Measurements from ENCODE around the gene SLC2A8.
A peak's percentile ranks its signal among the peaks of the same experiment; 100 is the strongest.

The SLC2A8 gene

DNA sequence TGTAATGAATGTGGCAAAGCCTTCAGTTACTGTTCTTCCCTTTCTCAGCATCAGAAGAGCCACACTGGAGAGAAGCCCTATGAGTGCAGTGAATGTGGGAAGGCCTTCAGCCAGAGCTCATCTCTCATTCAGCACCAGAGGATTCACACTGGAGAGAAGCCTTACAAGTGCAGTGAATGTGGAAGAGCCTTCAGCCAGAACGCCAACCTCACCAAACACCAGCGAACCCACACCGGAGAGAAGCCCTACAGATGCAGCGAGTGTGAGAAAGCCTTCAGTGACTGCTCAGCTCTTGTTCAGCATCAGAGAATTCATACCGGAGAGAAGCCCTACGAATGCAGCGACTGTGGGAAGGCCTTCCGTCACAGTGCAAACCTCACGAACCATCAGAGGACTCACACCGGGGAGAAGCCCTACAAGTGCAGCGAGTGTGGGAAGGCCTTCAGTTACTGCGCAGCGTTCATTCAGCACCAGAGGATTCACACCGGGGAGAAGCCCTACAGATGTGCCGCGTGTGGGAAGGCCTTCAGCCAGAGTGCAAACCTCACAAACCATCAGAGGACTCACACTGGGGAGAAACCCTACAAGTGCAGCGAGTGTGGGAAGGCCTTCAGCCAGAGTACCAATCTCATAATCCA, 47.4 kb downstream of the SLC2A8 start:
- DNase-seq: no peak

DNA sequence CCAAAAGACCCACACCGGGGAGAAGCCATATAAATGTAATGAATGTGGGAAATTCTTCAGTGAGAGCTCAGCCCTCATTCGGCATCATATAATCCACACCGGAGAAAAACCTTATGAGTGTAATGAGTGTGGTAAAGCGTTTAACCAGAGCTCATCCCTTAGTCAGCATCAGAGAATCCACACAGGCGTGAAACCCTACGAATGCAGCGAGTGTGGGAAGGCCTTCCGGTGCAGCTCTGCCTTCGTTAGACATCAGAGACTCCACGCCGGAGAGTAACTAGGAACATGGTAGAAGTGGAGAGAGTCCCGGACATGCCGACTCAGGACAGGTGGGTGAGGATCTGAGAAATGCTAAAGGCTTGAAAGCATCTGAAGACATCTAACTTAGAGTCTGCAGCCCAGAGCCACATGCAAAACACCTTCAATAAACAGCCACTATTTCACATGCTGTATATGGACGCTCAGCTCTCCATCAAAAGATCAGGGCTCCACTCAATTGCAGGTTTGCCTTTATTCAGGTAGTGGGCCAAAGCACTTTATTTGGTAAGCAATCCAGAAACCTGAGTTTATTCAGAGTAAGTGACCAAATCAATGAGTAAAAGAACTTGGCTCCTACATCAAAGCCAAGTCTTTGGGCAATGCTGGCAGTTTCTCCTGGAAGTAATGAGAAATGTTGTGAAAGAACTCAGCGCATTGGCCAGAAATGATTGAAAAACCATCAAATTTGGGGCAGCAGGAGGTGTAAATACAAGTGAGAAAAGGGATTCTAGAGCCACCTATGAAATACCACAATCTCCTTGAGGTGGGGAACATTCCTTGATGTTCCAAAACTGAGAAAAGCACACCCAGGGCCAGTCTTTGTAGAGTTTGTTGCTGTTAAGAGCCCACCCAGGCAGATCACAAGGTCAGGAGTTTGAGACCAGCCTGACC, 48.2 kb downstream of the SLC2A8 start:
- DNase-seq: no peak

DNA sequence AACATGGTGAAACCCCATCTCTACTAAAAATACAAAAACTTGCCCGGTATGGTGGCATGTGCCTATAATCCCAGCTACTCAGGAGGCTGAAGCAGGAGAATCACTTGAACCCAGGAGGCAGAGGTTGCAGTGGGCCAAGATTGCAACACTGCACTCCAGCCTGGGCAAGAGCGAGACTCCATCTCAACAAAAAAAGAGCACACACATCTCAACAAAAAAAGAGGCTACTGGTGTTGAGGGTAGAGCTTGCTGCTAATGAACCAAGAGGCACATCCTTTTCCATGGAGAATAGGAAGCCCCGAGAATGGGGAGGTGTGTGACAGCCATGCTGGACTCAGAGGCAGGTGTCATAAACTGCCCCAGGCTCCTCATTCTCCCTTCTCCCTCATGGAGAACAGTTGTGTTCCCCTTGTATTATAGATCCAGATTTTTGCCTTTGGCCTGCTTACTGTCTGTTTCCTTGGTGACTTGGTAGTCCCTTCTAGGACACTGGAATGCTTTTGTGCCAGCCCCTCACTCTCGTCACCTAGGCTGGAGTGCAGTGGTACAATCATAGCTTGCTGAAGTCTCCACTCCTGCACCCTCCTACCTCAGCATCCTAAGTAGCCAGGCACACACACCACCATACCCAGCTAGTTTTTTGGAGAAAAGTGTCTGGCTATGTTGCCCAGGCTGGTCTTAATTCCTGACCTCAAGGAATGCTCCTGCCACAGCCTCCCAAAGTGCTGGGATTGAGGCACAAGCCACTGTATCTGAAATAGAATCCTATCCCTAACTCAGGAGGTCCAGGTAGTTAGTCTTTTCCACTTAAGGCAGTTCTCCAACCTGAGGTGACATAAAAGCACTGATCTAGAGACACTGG, 49.1 kb downstream of the SLC2A8 start:
- no peak for DNase-seq

DNA sequence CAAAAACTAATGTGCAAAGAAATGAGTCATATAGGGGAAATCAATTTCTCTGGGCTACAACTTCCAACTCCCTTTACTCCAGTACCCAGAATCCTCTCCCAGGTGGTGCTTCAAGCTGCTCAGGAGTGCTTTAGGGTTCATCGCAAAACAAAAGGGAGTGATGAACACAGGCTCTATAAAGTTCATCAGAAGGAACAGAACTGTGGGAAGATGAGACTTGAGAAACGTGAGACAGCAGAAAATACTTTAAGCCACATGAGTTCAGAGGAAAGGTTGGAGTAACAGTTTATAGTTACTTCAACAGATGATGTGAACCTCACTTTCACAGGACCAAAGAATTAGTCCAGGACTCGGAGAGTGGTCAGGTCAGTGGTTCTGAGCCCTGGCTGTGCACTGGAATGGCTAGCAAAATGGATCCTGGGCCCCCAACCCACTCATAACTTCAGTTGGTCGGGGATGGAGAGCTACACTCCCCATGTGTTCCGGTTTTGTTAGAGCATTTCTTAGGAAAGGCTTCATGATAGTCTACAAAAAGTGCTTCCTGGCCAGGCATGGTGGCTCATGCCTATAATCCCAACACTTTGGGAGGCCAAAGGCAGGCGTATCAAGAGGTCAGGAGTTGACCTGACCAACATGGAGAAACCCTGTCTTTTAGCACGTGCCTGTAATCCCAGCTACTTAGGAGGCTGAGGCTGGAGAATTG, 49.9 kb downstream of the SLC2A8 start:
- no peak for DNase-seq

DNA sequence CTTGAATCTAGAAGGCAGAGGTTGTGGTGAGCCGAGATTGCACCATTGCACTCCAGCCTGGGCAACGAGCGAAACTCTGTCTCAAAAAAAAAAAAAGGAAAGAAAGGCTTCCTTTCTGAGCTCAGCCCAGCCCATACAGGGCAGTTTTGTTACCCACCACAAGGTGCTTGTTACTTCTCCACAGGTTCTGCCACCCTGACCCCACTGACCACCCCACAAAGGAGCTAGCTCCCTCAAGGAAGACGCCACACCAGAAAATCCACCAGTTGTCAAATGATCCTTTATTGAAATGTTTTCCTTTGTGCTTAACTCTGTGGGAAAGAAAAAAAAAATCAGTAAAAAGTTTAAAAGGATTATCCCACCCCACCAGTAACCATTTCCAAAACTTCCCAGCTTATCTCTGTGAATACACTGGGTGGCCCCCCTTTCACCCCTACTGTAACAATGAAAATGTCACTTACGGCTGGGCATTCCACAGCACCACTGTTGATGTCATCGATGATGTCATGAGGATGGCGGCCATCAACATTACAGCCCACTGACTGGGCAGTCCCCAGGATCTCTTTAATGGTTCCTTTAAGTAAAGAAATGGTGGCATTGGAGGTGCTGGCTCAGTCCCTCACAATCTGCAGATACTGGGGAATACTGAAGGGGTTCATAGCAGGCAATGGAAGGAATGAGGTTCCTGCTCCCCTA, 50.6 kb downstream of the SLC2A8 start:
- no peak for DNase-seq

DNA sequence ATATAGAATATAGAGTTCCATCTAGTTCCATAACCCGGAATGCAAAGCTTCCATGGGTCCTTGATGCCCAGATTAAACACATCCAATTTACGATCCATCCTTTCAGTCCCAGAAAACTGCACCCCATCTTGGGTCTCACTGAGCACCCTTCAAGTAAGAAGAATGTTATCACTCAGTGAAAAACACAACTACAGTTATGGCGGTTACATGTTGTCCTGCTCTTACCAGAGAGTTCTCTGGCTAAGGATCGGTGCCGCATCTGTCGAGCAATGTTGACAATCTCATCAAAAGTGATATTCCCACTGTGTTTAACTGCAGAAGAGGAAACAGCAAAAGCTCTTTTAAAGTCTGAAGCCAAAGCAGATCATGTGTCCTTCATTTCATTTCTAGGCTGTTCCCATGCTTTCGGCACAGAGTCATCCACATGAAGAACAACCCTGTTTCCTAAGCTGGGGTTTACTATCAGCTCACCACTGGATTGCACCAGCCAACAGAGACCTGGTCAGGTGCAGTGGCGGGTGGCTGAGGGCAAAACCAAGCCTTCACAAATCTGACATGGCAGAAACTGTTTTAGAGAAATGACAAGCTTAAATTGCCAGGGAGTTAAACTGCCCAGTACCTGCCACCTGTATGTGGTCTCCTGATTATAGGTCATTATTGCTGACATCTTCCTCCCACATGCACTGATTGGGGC, 51.3 kb downstream of the SLC2A8 start:
- no peak for DNase-seq

DNA sequence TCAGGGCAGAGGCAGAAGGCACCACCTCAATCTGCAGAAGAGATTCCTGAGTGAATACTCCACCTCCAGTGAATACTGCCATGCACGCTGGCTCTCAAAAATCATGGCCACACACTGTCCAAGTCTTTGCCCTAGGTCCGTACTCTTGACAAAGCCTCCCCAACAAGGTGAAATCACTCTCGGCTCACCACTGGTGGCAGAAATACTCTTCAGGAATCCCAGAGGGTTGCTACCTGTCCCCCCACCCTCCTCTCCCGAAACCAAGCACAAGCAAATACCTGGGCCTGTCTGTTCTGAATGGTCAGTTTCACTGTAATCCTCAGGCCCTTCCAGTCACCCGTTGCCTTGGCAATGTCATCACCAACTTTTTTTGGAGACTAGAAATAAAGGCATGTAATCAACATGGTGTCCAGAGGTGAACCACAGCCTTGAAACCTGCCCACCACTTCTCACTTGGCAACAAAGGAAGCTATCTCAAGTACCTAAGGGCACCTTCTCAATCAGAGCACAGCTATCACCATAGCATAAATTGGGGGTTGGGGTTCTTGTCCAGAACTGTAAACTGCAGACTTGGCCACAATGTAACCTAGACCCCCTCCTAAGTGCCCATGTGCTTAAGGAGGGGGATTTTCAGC, 52.5 kb downstream of the SLC2A8 start:
- DNase-seq: no peak

DNA sequence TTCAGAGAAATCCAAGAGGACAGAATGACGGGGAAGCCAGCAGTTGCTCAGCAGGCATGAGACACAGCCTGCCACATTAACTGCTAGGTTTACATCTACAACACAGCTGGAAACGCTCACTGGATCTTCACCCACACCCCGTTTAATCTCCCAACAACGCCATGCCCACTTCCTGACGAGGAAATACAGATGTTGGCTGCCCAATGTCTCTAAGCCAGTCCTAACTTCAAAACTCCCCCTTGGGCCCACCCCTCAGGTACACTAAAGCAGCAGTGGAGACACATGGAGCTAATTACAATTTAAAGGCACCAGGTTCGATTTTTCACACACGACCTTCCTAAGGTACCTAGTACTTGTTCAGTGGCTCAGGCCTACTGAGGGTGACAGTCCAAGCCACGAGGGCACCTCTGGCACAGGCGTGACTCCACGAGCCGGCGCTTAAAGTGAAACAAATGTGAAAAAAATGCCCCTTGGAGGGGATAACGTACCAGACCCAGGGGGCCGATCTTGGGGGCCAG, 53.3 kb downstream of the SLC2A8 start:
- DNase-seq: no peak

DNA sequence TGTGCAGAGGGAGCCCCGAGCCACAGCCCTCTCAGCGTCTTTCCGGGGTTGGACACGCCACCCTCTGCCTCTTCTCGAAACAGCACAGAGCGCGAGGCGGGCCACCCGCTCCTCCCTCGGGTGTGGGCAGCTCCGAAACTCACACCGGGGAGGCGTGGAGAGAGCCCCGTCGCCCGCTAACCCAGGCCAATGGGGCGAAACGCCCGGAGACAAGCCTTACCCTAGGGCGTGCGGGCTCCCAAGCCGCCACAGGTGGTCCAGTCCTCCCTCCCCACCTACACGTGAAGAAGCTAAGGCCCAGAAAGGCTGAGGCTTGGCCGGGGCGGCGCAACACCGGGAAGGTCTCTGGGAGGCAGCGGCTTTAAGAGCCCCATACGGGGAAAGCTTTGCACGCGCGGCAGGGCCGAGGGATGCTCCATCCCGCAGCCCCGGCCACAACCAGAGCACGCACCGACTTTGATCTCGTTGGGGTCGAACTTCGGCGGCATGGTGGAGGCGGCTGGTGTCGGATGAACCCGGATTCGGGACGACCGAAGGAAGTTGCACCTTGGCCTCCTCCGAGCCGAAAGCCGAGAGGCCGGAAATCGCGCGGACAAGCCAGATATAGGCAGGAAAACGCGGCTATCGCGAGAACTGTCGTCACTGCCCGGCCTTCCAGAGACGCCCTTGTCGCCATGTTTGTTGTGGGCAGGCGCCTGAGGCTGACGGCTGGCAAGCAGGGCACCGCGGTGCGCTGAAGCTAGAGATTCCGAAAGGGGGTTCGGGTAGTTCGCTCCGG, 54.0 kb downstream of the SLC2A8 start, which contains the start of the genes LRSAM1 and RPL12:
LRSAM1 (plus strand) TSS at position 681 of the 778 bp plus-strand sequence. CDS start 3,018 bp downstream, outside the sequence.
RPL12 (minus strand) TSS at position 577 of the 778 bp plus-strand sequence; CDS start at position 488, 89 bp downstream.
- DNase-seq: peak; percentile 94

DNA sequence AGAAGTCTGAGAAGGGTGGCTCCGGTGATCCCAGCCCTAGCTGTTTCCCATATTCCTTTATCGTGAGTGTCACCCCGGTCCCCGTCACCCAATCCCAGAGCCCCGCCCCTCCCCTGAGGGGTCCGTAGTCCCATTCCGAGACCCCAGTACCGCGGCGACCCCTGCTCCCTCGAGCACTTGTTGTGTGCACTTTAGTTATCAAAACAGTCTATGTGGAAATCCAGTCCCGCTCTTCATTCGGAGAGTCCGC, 54.6 kb downstream of the SLC2A8 start:
- DNase-seq: no peak

DNA sequence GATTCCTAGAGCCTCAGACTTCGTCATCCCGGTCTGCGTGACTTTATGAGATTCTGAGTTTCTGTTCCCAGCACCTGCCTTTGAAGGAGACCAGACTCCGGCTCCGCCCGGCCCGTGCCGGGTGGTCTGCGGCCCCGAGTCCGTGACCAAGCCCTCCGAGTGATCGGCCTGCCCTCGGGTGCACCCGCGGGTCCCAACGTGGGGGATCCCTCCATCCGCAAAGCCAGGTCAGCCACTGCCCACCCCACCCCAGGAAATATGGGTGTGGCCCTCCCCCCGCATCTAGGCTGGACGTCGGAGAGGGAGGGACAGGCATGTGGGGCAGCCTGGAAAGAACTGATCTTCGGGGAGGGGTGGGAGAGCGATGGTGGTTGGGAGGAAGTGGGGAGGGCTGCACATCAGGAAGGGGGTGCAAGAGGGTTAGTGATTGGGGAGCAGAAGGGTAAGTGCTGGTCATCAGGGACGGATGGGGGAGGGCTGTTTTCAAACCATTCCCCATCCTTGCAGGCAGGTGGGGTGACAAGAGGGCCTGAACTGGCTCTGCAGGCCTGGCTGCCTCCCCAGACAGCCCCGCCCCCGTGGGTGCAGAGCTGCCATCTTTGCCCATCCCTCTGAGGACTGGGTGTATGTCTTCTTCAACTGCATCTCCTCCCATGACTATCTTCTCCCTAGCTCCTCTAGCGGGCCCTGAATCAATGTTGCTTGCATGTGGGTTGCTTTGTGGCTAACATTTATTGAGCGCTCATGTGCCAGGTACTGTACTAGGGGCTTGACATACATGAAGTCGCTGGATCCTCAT, 55.1 kb downstream of the SLC2A8 start:
- no peak for DNase-seq

DNA sequence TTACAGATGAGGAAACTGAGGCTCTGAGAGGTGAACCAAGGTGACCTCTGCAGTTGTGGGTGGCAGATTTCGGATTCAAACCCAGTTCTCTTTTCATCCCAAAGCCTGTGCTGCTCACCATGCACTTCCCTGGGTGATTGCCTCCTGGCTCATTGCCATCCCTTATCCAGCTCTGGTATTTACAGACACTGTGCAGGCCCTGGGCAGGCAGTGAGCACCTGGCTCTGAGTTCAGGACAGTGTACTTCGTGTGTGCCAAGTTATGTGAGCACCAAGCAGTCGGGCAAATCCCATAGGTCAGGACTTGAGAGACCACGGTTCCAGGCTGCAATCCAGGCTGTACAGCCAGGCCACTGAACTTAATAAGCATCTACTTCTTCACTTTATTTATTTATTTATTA, 55.7 kb downstream of the SLC2A8 start:
- no peak for DNase-seq

DNA sequence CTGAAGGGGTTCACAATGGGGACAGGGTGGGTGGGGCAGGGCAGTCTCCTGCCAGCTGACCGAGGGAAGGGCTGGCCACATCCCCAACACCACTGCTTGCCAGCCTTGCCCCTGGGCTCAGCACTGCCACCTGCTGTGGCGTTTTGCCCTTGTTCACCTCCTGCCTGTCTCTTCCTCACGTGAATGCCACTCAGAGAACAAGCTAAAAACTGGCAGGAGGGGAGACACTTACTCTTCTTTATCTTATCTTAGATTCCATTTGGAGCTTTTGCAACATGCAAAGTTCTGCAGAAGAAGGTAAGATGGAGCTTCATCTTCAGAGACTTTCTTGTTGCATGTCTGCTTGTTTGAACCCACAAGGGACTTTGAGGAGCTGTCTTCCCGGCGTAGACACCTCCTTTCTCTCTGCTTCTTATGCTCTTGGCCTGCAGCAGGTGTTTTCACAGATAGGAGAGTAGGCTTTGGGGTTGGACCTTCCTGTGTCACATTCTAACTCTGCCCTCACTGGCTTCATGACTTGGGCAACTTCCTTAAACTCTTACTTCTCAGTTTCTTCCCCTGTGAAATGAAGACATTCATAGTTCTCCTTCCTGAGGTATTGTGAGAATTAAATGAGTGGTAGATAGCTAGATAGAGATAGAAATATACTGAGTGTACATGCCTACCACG, 58.5 kb downstream of the SLC2A8 start:
- DNase-seq: no peak

DNA sequence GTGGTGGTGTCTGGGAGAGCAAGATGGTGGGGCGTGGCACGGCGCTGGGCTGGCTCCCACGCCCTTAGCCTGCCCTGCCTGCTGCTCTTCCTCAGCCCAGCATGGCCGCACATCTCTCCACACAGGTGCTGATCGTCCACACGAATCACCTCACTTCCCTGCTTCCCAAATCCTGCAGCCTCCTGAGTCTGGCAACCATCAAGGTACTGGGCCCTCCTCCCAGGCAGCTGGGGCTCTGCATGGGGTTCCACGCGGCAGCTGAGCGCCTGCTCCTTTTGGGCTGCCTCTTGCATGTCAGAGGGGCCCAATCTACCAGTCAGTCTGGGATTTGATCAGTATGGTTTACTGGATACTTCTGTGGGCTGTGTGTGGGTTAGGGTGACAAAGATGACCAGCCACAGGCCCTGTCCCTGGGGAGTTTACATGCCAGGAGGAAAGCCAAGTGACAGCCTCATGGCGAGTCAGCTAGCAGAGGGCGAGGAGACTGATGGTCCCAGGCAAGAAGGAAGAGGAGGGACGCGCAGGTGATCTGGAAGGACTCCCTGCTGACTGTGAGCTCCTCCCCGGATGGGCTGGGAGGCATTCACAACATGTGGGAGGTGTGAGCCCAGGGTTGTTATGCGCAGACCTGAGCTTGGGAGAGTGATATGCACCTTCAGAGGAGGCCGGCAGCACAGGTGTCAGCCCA, 60.4 kb downstream of the SLC2A8 start:
- no peak for DNase-seq
